Stomach (tissue), 4 donors: ENCODE data around the gene VDAC1.

ENCODE experiments used
- EP300 ChIP-seq: sonication (generic); formaldehyde crosslinking; IDR thresholded peaks from one replicate; pipeline ENCODE4 v1.6.1; 2017; ENCODE audit warnings: antibody characterized with exemption
- POLR2A ChIP-seq, 4 donors: fragments of 450-650 bp; IDR thresholded peaks; one replicate each; pipeline ENCODE4 v1.6.1; 2016; ENCODE audit warnings: antibody characterized with exemption in 4 of 4, control low read depth in 2 of 4, mild to moderate bottlenecking in 1 of 4, moderate library complexity in 1 of 4
- TF ChIP-seq, protein P1 (sequence below), 7 experiments: fragments of 450-650 bp in 4 of 7; fragments of 200-600 bp in 3 of 7; sonication (generic) in 3 of 7; IDR thresholded peaks; one replicate each; pipeline ENCODE4 v1.5.1; 2016 to 2019; ENCODE audit warnings: antibody characterized with exemption in 7 of 7, control low read depth in 2 of 7, mild to moderate bottlenecking in 1 of 7

- TF ChIP-seq POLR2A (IDR thresholded peaks at IDR 0.05) (no peak), EP300 (no peak)
- TF ChIP-seq, protein P1, sequence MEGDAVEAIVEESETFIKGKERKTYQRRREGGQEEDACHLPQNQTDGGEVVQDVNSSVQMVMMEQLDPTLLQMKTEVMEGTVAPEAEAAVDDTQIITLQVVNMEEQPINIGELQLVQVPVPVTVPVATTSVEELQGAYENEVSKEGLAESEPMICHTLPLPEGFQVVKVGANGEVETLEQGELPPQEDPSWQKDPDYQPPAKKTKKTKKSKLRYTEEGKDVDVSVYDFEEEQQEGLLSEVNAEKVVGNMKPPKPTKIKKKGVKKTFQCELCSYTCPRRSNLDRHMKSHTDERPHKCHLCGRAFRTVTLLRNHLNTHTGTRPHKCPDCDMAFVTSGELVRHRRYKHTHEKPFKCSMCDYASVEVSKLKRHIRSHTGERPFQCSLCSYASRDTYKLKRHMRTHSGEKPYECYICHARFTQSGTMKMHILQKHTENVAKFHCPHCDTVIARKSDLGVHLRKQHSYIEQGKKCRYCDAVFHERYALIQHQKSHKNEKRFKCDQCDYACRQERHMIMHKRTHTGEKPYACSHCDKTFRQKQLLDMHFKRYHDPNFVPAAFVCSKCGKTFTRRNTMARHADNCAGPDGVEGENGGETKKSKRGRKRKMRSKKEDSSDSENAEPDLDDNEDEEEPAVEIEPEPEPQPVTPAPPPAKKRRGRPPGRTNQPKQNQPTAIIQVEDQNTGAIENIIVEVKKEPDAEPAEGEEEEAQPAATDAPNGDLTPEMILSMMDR (IDR thresholded peaks at IDR 0.05) = no peak
These were observed 1.5 kb downstream of the VDAC1 start for GRCh38 chr5:134003064-134003816.
